ENCODE measurements around the gene FBLN2. TPM values are rescaled to one million over a fixed set of nuclear protein-coding genes. Genes with fewer than 3 reads are reported as not detected.

FBLN2 gene
- polyA plus RNA-seq, 1 donor (not counting 4 experiments of a cell fraction or from before 2014, with no cell fraction given) = 0.72 TPM

DNA sequence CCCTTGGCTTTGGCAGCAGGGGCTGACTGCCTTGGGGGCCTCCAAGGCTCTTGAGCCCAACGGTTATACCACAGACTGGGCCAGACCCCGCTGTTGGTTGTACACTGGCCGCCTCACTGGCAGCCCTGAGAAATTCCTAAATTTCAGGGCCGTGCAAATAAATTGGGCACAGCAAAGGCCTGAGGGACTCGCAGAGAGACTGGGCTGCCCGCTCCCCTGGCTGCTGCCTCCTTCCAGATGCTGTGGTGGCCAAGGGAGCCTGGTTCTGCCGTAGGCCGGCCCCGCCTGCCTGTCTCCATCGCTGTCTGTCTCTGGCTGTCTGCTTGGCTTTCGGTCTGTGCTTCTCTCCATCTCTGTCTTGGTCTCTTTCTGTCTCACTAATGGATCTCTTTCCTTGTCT, 9.0 kb downstream of the FBLN2 start:
- Histone ChIP-seq H3K4me3 (ENCODE audit: control insufficient read depth in 2 of 3, extremely low read depth in 1 of 3, insufficient read depth in 2 of 3, low read depth in 1 of 3, low read length in 3 of 3) (no peak overlapping the region), H3K4me2 (ENCODE audit: control insufficient read depth, extremely low read depth, insufficient read depth, low read depth, low read length) (no peak overlapping the region), H3K27me3 (ENCODE audit: control insufficient read depth, extremely low read depth, insufficient read depth, low read length) (peaks cover 13% of the 10 kb centered on the region), H3K27ac (ENCODE audit: control insufficient read depth, insufficient read depth, low read length) (no peak overlapping the region), H4K20me1 (ENCODE audit: control insufficient read depth, extremely low read depth, insufficient read depth, low read length) (no peaks in the 10 kb centered on the region), H3K79me2 (ENCODE audit: control insufficient read depth, insufficient read depth, low read length) (no peaks in the 10 kb centered on the region), H3K4me1 (ENCODE audit: control insufficient read depth, extremely low read depth, insufficient read depth, low read length) (no peaks in the 10 kb centered on the region), H3K9ac (ENCODE audit: control insufficient read depth, extremely low read depth, insufficient read depth, low read length) (no peak overlapping the region), H3K9me3 (ENCODE audit: control insufficient read depth, low read depth, low read length) (no peaks in the 10 kb centered on the region), H3K36me3 (ENCODE audit: control insufficient read depth in 2 of 2, extremely low read depth in 1 of 2, insufficient read depth in 2 of 2, low read length in 2 of 2) (no peaks in the 10 kb centered on the region), H3K9me1 (ENCODE audit: control insufficient read depth, extremely low read depth, insufficient read depth, low read length) (no peaks in the 10 kb centered on the region), H2AFZ (ENCODE audit: control insufficient read depth, low read length) (no peak overlapping the region)
- DNase-seq (ENCODE audit: low read depth, low spot score) = no peak
- TF ChIP-seq, protein P1, sequence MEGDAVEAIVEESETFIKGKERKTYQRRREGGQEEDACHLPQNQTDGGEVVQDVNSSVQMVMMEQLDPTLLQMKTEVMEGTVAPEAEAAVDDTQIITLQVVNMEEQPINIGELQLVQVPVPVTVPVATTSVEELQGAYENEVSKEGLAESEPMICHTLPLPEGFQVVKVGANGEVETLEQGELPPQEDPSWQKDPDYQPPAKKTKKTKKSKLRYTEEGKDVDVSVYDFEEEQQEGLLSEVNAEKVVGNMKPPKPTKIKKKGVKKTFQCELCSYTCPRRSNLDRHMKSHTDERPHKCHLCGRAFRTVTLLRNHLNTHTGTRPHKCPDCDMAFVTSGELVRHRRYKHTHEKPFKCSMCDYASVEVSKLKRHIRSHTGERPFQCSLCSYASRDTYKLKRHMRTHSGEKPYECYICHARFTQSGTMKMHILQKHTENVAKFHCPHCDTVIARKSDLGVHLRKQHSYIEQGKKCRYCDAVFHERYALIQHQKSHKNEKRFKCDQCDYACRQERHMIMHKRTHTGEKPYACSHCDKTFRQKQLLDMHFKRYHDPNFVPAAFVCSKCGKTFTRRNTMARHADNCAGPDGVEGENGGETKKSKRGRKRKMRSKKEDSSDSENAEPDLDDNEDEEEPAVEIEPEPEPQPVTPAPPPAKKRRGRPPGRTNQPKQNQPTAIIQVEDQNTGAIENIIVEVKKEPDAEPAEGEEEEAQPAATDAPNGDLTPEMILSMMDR (optimal IDR thresholded peaks at IDR 0.05 in 1 of 3, IDR thresholded peaks at IDR 0.05 in 1 of 3, conservative IDR thresholded peaks at IDR 0.05 in 1 of 3; ENCODE audit: extremely low read depth in 1 of 3, insufficient read depth in 2 of 3, low read length in 3 of 3) = no peak
- TF ChIP-seq EZH2 (IDR thresholded peaks at IDR 0.05; ENCODE audit: low read length) = no peak
- FAIRE-seq = no peak
- dilution Hi-C loops (cut with MboI; ENCODE audit: extremely low pct_ligation_motif_present, low sequenced_read_pairs) = no loop called here

DNA sequence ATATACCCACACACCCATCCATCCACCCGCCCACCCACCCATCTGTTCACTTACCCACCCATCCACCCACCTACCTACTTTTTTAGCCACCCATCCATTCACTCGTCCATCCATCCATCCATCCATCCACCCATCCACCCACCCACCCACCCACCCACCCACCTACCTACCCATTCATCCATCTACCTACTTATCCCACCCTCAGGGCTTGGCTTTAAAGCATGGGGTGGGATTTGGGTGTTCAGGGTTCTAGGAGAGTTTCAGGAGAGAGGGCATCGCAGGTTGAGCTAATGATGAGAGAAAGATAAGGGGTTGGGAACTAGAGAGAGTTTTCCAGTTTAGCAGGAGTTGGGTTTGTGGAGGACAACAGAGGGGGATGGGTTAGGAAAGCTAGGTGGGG, 9.7 kb downstream of the FBLN2 start:
- Histone ChIP-seq H3K9me1 (ENCODE audit: control insufficient read depth, extremely low read depth, insufficient read depth, low read length) (no peaks in the 10 kb centered on the region), H2AFZ (ENCODE audit: control insufficient read depth, low read length) (no peak overlapping the region), H3K27ac (ENCODE audit: control insufficient read depth, insufficient read depth, low read length) (no peak overlapping the region), H3K27me3 (ENCODE audit: control insufficient read depth, extremely low read depth, insufficient read depth, low read length) (peaks cover 10% of the 10 kb centered on the region), H3K4me3 (ENCODE audit: control insufficient read depth in 2 of 3, extremely low read depth in 1 of 3, insufficient read depth in 2 of 3, low read depth in 1 of 3, low read length in 3 of 3) (no peak overlapping the region), H3K9me3 (ENCODE audit: control insufficient read depth, low read depth, low read length) (no peaks in the 10 kb centered on the region), H3K4me2 (ENCODE audit: control insufficient read depth, extremely low read depth, insufficient read depth, low read depth, low read length) (no peak overlapping the region), H3K4me1 (ENCODE audit: control insufficient read depth, extremely low read depth, insufficient read depth, low read length) (no peaks in the 10 kb centered on the region), H3K36me3 (ENCODE audit: control insufficient read depth in 2 of 2, extremely low read depth in 1 of 2, insufficient read depth in 2 of 2, low read length in 2 of 2) (no peaks in the 10 kb centered on the region), H4K20me1 (ENCODE audit: control insufficient read depth, extremely low read depth, insufficient read depth, low read length) (no peaks in the 10 kb centered on the region), H3K9ac (ENCODE audit: control insufficient read depth, extremely low read depth, insufficient read depth, low read length) (no peak overlapping the region), H3K79me2 (ENCODE audit: control insufficient read depth, insufficient read depth, low read length) (no peaks in the 10 kb centered on the region)
- DNase-seq (ENCODE audit: low read depth, low spot score) (no peak), FAIRE-seq (no peak)
- dilution Hi-C loops (cut with MboI; ENCODE audit: extremely low pct_ligation_motif_present, low sequenced_read_pairs) = no loop called here
- TF ChIP-seq EZH2 (IDR thresholded peaks at IDR 0.05; ENCODE audit: low read length) = no peak
- TF ChIP-seq, protein P1 (optimal IDR thresholded peaks at IDR 0.05 in 1 of 3, IDR thresholded peaks at IDR 0.05 in 1 of 3, conservative IDR thresholded peaks at IDR 0.05 in 1 of 3; ENCODE audit: extremely low read depth in 1 of 3, insufficient read depth in 2 of 3, low read length in 3 of 3) = no peak

Measured in keratinocyte (primary cell).